Urinary bladder (tissue), 4 donors: ENCODE data around the gene ARHGEF3. TPM values are rescaled to one million over a fixed set of nuclear protein-coding genes. Genes with fewer than 3 reads are reported as not detected.

Source experiments
- DNase-seq: peaks from one replicate; pipeline ENCODE4 v3.0.0-alpha.2; 2015; ENCODE audit errors: extremely low spot score
- H3K27ac ChIP-seq: one replicate; pipeline ENCODE4 v1.5.1; 2013; ENCODE audit warnings: low read depth, mild to moderate bottlenecking, moderate library complexity
- H3K36me3 ChIP-seq: one replicate; pipeline ENCODE4 v1.6.1; 2013; ENCODE audit warnings: mild to moderate bottlenecking, moderate library complexity; ENCODE audit not compliant: insufficient read depth
- H3K4me1 ChIP-seq: one replicate; pipeline ENCODE4 v1.6.1; 2013; ENCODE audit warnings: mild to moderate bottlenecking, moderate library complexity; ENCODE audit not compliant: insufficient read depth
- H3K4me3 ChIP-seq: one replicate; pipeline ENCODE4 v1.5.1; 2013; ENCODE audit warnings: low read depth, low read length
- WGBS: extraction: QIAGEN DNeasy Blood & Tissue Kit; methylation state at CpG from one replicate; pipeline ENCODE4 v1.1.7; 2013; 5-methylcytosine and 5-hydroxymethylcytosine counted together
- polyA plus RNA-seq: library from polyadenylated mRNA; stranded (reverse); fragments of 200-250 nt; gene quantifications from one replicate; pipeline ENCODE4 v1.2.3, GENCODE V29; 2013
- total RNA-seq: library from RNA; depleted of rRNA; stranded (reverse); fragments of >200 nt; gene quantifications from one replicate; pipeline ENCODE4 v1.2.3, GENCODE V29; 2014
- donor health status: healthy with polysubstance abuse.
- donor health status: healthy.

Gene ARHGEF3
- total RNA-seq, result 30.1 TPM
- 22.4 TPM for polyA plus RNA-seq

DNA sequence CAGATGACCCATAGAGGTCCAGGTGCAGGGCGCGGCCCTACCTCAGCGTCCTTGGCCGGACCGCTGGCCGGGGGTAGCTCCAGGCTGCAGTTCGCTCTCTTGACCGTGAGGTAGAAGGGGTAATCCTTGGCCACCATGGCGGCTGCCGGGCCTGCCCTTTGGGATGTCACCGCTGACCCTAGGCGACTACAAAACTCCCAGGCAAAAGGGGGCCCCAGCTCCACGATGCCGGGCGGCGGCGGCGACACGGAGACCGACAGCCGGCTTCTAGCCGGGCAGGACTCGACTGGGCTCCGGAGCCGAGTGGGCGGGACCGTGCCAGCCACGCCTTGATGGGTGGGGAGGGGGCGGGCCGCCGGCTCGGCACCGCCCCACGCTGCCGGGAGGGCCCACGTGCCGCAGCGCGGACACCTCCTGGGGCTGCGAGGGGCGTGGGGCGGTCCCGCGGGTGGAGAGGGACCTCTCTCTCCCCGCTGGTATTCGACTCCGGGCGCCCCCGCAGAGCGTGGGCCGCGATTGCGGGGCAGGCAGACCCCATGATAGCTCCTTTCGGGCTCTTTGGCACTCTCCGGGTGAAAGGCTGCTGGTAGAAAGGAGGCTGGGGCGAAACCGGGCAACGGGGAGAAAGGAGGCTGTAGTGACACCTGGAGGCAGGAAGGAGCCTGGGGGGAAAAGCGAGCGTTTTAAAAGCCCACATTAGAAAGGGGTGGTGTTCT lies at the start of gene ARHGEF3:
TSS of gene ARHGEF3 (minus strand) at position 288 of the 716 bp plus-strand sequence. CDS start at position 137, 151 bp downstream.
- DNase-seq, result no peak
- no peak within 1 kb of the TSS for H3K27ac ChIP-seq
- H3K36me3 ChIP-seq, result no peaks in the 10 kb centered on the region
- H3K4me3 ChIP-seq, result peak within 1 kb of the TSS; percentile 67
- 2% methylated on average over 60 of the region's 60 CpGs for WGBS
- peaks cover 1% of the 10 kb centered on the region for H3K4me1 ChIP-seq

- no peak for DNase-seq
- Histone ChIP-seq H3K4me3 (no peak overlapping the region), H3K27ac (no peak overlapping the region), H3K4me1 (no peaks in the 10 kb centered on the region), H3K36me3 (no peaks in the 10 kb centered on the region)
- WGBS, result 91% methylated on average over 7 of the region's 7 CpGs
These were observed 47.9 kb upstream of the ARHGEF3 start for GRCh38 chr3:56849698-56850097.

- no peaks in the 10 kb centered on the region for H3K4me1 ChIP-seq
- no peak overlapping the region for H3K27ac ChIP-seq
- no peak for DNase-seq
- WGBS, result 71% methylated on average over 2 of the region's 2 CpGs
- no peaks in the 10 kb centered on the region for H3K36me3 ChIP-seq
- no peak overlapping the region for H3K4me3 ChIP-seq
These were observed 43.8 kb upstream of the ARHGEF3 start for GRCh38 chr3:56845505-56845904.

GRCh38 chr3:56844536-56844935 lies 42.8 kb upstream of the ARHGEF3 start:
- no peak for DNase-seq
- no peaks in the 10 kb centered on the region for H3K36me3 ChIP-seq
- no peaks in the 10 kb centered on the region for H3K4me1 ChIP-seq
- H3K4me3 ChIP-seq, result no peak overlapping the region
- H3K27ac ChIP-seq, result no peak overlapping the region

DNA sequence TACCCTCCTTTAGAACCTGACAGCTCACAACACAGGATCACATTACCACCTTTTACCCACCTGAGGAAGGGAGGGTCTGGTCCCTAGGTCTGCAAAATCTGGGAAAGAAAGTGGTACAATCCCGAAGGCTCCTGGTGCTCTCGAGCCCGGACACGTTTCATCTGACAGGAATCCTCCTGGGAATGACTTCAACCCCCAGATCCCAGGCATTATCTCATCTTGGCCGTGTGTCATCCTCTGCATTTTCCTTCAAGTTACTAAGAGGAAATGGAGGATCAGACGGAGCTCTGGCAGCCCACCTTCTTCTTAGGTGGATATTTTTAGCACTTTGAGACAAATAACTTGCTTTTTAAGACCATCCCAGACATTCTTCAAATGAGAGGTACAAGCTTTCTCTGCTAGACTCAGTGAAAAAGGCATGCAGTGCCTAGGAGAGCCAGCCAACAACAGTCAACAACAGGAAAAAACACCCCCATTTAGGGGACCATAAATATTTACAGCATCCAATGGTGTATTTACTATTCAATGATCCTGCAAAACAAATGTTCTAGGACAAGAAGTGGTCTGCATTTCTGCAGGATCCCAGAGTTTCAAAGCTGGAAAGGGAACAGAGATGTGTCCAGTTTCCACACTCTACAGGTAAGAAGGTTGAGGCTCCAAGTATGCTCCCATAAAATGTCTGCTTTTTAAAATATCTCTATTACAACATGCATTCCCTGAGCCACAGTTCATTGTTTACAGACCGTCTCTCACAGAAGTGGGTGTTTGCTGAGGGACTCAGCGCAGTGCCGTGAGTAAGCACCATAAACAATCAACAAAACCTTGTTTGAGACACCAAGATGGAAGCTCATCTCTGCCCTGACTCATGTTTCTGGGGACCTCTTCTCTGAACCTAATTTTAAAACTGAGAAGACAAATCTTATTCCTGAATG lies 38.3 kb upstream of the ARHGEF3 start:
- Histone ChIP-seq H3K27ac (no peak overlapping the region), H3K36me3 (no peaks in the 10 kb centered on the region), H3K4me3 (no peak overlapping the region), H3K4me1 (no peaks in the 10 kb centered on the region)
- 41% methylated on average over 9 of the region's 9 CpGs for WGBS
- no peak for DNase-seq

GRCh38 chr3:56838448-56838847 lies 36.7 kb upstream of the ARHGEF3 start:
- WGBS, result 67% methylated on average over 4 of the region's 4 CpGs
- no peak overlapping the region for H3K27ac ChIP-seq

DNA sequence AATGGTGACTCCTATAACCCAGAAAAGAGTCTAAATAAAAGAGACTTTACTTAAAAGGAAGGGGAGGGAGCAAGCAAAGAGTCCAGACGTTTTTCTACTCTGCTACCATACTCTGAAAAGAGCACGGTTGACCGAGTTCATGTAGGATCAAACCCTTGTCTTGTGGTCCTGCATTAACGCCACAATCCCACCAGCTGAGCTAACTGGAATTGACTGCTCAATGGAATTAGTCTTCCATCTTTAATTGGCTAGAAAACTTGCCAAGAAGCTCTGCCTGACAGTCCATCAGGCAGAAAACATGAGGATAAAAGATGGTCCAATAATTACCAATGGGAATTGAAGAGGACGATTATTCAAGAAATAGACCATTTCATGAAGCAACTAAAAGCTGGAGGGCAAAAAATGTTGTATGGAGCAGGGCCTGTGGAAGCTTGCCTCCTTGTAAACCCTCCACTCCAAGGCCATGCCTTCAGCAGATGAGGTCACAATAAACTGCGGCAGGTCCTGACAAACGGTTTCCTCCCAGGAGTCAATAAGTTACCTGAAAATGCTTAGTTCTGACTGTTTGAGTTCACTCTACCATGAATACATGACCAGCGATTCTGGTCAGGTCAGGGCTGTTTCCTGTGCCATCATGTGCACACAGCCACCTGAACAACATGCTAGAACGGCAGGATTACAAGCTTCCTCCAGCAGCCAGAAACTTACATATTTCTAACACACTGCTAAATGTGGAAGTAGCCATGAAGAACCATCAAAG lies 35.6 kb upstream of the ARHGEF3 start:
- Histone ChIP-seq H3K4me1 (no peaks in the 10 kb centered on the region), H3K4me3 (no peak overlapping the region), H3K36me3 (no peaks in the 10 kb centered on the region), H3K27ac (no peak overlapping the region)
- WGBS, result 82% methylated on average over 9 of the region's 9 CpGs
- DNase-seq, result no peak

More at GRCh38 chr3:56838448-56838847, 36.7 kb upstream of the ARHGEF3 start:
- H3K36me3 ChIP-seq, result no peaks in the 10 kb centered on the region
- no peaks in the 10 kb centered on the region for H3K4me1 ChIP-seq
- no peak overlapping the region for H3K4me3 ChIP-seq
- DNase-seq, result no peak

GRCh38 chr3:56836276-56837163 lies 34.8 kb upstream of the ARHGEF3 start:
- no peaks in the 10 kb centered on the region for H3K36me3 ChIP-seq
- H3K4me1 ChIP-seq, result no peaks in the 10 kb centered on the region
- DNase-seq, result no peak
- H3K4me3 ChIP-seq, result no peak overlapping the region
- no peak overlapping the region for H3K27ac ChIP-seq
- 84% methylated on average over 9 of the region's 9 CpGs for WGBS

GRCh38 chr3:56835650-56836227 lies 34.0 kb upstream of the ARHGEF3 start:
- H3K4me3 ChIP-seq, result no peak overlapping the region
- H3K4me1 ChIP-seq, result no peaks in the 10 kb centered on the region
- DNase-seq, result no peak
- no peaks in the 10 kb centered on the region for H3K36me3 ChIP-seq
- WGBS, result 88% methylated on average over 6 of the region's 6 CpGs
- H3K27ac ChIP-seq, result no peak overlapping the region

GRCh38 chr3:56833536-56833935 lies 31.8 kb upstream of the ARHGEF3 start:
- H3K36me3 ChIP-seq, result no peaks in the 10 kb centered on the region
- no peak overlapping the region for H3K4me3 ChIP-seq
- WGBS, result 87% methylated on average over 2 of the region's 2 CpGs
- H3K27ac ChIP-seq, result no peak overlapping the region
- no peak for DNase-seq
- no peaks in the 10 kb centered on the region for H3K4me1 ChIP-seq

GRCh38 chr3:56833022-56833421 lies 31.3 kb upstream of the ARHGEF3 start:
- no peaks in the 10 kb centered on the region for H3K36me3 ChIP-seq
- no peak overlapping the region for H3K4me3 ChIP-seq
- no peaks in the 10 kb centered on the region for H3K4me1 ChIP-seq
- DNase-seq, result no peak
- no peak overlapping the region for H3K27ac ChIP-seq

GRCh38 chr3:56831572-56831971 lies 29.8 kb upstream of the ARHGEF3 start:
- no peak overlapping the region for H3K27ac ChIP-seq
- H3K4me3 ChIP-seq, result no peak overlapping the region
- no peaks in the 10 kb centered on the region for H3K4me1 ChIP-seq
- no peaks in the 10 kb centered on the region for H3K36me3 ChIP-seq
- 82% methylated on average over 3 of the region's 3 CpGs for WGBS
- no peak for DNase-seq
